Panc1 (cell line): ENCODE results near the gene SMURF2. TPM values are rescaled to one million over a fixed set of nuclear protein-coding genes. Genes with fewer than 3 reads are reported as not detected.

Source experiments
- ATAC-seq: fragments of 200-7000 bp; cut with Tn5 transposase; 2 replicates; pipeline ENCODE4 v1.9.1; 2020; ENCODE audit warnings: mild to moderate bottlenecking, moderate library complexity
- BruUV-seq: library from RNA; stranded (reverse); fragments of 400-500 nt; replicated peaks from 2 replicates; lab custom pipeline; 2021; lab: Mats Ljungman, UMichigan
- CTCF ChIA-PET: fragments of 300-600 bp; sonication (Branson Sonifier 250); formaldehyde crosslinking; loops from one replicate; lab custom pipeline; 2022; ENCODE audit warnings: antibody characterized with exemption; lab: Charles Lee
- POLR2A ChIA-PET: fragments of 300-600 bp; sonication (Branson Sonifier 250); formaldehyde crosslinking; loops from one replicate; lab custom pipeline; 2022; ENCODE audit warnings: antibody characterized with exemption; lab: Charles Lee
- DNase-seq: peaks from one replicate; pipeline ENCODE4 v3.0.0-alpha.2; 2010; ENCODE audit warnings: low read depth, low spot score
- H3K27ac ChIP-seq: 2 replicates; pipeline ENCODE4 v1.5.1; 2011; ENCODE audit warnings: mild to moderate bottlenecking, low read length, inconsistent platforms
- H3K27me3 ChIP-seq: fragments of 200-500 bp; sonication (Bioruptor generic); 2 replicates; pipeline ENCODE4 v1.6.0; 2014; ENCODE audit warnings: low read length, inconsistent platforms; ENCODE audit not compliant: control insufficient read depth, insufficient read depth
- H3K36me3 ChIP-seq: fragments of 200-500 bp; sonication (Bioruptor generic); 2 replicates; pipeline ENCODE4 v1.5.1; 2014; ENCODE audit warnings: inconsistent platforms, mild to moderate bottlenecking, low read length, moderate library complexity; ENCODE audit not compliant: control insufficient read depth, insufficient read depth
- H3K4me1 ChIP-seq: 2 replicates; pipeline ENCODE4 v1.5.1; 2011; ENCODE audit warnings: inconsistent platforms, mild to moderate bottlenecking, low read length, moderate library complexity; ENCODE audit not compliant: control insufficient read depth, insufficient read depth
- H3K4me3 ChIP-seq, 2 experiments: 2 replicates each; pipeline ENCODE4 v1.5.1; 2011 to 2012; ENCODE audit warnings: low read depth in 2 of 2, low read length in 2 of 2, mild to moderate bottlenecking in 2 of 2, inconsistent platforms in 1 of 2, moderate library complexity in 1 of 2
- H3K9me3 ChIP-seq: fragments of 200-500 bp; sonication (Bioruptor generic); 2 replicates; pipeline ENCODE4 v1.5.1; 2014; ENCODE audit warnings: low read depth, mild to moderate bottlenecking, inconsistent platforms, low read length, moderate library complexity; ENCODE audit not compliant: control insufficient read depth, insufficient read depth
- POLR2AphosphoS5 ChIP-seq: IDR thresholded peaks from 2 replicates; pipeline ENCODE4 v1.6.1; 2012; ENCODE audit warnings: mild to moderate bottlenecking, low read depth, low read length, moderate library complexity
- SIN3A ChIP-seq: IDR thresholded peaks from 2 replicates; pipeline ENCODE4 v1.6.1; 2012; ENCODE audit warnings: low read depth, mild to moderate bottlenecking, low read length, moderate library complexity, borderline replicate concordance; ENCODE audit not compliant: insufficient read depth
- TCF7L2 ChIP-seq: IDR thresholded peaks from 2 replicates; pipeline ENCODE4 v1.6.1; 2011; ENCODE audit warnings: mild to moderate bottlenecking, low read depth, low read length, inconsistent platforms
- in situ Hi-C: cut with HindIII; loops from 2 replicates; pipeline ENCODE4 v1.10.0; 2016; ENCODE audit warnings: low sequenced_read_pairs, low pct_unique_long_range_greater_than_20kb
- intact Hi-C: fragments of 100-400 bp; cut with micrococcal nuclease; formaldehyde crosslinking; loops from one replicate; pipeline ENCODE4 v1.10.0; 2022; ENCODE audit not compliant: unreplicated experiment
- total RNA-seq: library from RNA; stranded (reverse); gene quantifications from one replicate; pipeline ENCODE4 v1.2.1, GENCODE V29; 2021; ENCODE audit not compliant: unreplicated experiment
- TF ChIP-seq, protein P1 (sequence below), 2 experiments: IDR thresholded peaks; 2 replicates each; pipeline ENCODE4 v1.6.1; 2011 to 2012; ENCODE audit warnings: low read depth in 2 of 2, control low read depth in 1 of 2, low read length in 1 of 2, mild to moderate bottlenecking in 1 of 2, moderate library complexity in 1 of 2; ENCODE audit not compliant: insufficient read depth in 1 of 2
- TF ChIP-seq, protein P2 (sequence below): fragments of 450-650 bp; IDR thresholded peaks from 2 replicates; pipeline ENCODE4 v1.5.1; 2017; ENCODE audit warnings: mild to moderate bottlenecking

The SMURF2 gene
- total RNA-seq, 1 experiment from 2014 or later: 21.3 TPM

DNA sequence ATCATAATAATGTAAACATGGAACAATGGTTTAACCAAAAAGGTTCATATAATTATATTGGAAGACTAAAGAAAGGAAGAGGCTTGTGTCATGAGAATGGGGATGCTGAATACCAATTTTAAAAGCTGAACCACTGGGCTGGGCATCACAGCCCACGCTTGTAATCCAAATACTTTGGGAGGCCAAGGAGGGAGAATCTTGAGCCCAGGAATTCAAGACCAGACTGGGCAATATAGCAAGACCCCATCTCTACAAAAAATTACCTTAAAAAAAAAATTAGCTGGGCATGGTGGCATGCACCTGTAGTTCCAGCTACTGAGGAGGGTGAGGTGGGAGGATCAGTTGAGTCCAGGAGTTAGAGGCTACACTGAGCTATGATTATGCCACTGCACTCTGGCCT lies 65.1 kb downstream of the SMURF2 start:
- H3K27me3 ChIP-seq: no peaks in the 10 kb centered on the region
- no peaks in the 10 kb centered on the region for H3K9me3 ChIP-seq
- H3K4me3 ChIP-seq: no peak overlapping the region
- DNase-seq (no peak), ATAC-seq (no peak)
- ChIA-PET POLR2A (interaction anchor here (0.6 to 0.7 kb wide), 2 partner anchors 854 to 1580 kb away, joined by 6 to 7 read pairs; no protein-coding TSS in a partner anchor), CTCF (no interaction called here)
- TF ChIP-seq SIN3A: no peak
- no peak for TF ChIP-seq POLR2AphosphoS5
- TF ChIP-seq, protein P1, sequence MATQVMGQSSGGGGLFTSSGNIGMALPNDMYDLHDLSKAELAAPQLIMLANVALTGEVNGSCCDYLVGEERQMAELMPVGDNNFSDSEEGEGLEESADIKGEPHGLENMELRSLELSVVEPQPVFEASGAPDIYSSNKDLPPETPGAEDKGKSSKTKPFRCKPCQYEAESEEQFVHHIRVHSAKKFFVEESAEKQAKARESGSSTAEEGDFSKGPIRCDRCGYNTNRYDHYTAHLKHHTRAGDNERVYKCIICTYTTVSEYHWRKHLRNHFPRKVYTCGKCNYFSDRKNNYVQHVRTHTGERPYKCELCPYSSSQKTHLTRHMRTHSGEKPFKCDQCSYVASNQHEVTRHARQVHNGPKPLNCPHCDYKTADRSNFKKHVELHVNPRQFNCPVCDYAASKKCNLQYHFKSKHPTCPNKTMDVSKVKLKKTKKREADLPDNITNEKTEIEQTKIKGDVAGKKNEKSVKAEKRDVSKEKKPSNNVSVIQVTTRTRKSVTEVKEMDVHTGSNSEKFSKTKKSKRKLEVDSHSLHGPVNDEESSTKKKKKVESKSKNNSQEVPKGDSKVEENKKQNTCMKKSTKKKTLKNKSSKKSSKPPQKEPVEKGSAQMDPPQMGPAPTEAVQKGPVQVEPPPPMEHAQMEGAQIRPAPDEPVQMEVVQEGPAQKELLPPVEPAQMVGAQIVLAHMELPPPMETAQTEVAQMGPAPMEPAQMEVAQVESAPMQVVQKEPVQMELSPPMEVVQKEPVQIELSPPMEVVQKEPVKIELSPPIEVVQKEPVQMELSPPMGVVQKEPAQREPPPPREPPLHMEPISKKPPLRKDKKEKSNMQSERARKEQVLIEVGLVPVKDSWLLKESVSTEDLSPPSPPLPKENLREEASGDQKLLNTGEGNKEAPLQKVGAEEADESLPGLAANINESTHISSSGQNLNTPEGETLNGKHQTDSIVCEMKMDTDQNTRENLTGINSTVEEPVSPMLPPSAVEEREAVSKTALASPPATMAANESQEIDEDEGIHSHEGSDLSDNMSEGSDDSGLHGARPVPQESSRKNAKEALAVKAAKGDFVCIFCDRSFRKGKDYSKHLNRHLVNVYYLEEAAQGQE (IDR thresholded peaks at IDR 0.05; ENCODE audit: insufficient read depth in 1 of 2, low read depth in 2 of 2, low read length in 1 of 2): no peak
- TF ChIP-seq, protein P2, sequence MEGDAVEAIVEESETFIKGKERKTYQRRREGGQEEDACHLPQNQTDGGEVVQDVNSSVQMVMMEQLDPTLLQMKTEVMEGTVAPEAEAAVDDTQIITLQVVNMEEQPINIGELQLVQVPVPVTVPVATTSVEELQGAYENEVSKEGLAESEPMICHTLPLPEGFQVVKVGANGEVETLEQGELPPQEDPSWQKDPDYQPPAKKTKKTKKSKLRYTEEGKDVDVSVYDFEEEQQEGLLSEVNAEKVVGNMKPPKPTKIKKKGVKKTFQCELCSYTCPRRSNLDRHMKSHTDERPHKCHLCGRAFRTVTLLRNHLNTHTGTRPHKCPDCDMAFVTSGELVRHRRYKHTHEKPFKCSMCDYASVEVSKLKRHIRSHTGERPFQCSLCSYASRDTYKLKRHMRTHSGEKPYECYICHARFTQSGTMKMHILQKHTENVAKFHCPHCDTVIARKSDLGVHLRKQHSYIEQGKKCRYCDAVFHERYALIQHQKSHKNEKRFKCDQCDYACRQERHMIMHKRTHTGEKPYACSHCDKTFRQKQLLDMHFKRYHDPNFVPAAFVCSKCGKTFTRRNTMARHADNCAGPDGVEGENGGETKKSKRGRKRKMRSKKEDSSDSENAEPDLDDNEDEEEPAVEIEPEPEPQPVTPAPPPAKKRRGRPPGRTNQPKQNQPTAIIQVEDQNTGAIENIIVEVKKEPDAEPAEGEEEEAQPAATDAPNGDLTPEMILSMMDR: no peak
- TF ChIP-seq TCF7L2: no peak
- intact Hi-C loops: no loop called here
- BruUV-seq: no TSS peak
- in situ Hi-C loops: no loop called here
- H3K27ac ChIP-seq: no peak overlapping the region
- H3K36me3 ChIP-seq: peaks cover 5% of the 10 kb centered on the region; the same call in 1 of the 2 replicates
- H3K4me1 ChIP-seq: peaks cover 3% of the 10 kb centered on the region; the same call in 1 of the 2 replicates

DNA sequence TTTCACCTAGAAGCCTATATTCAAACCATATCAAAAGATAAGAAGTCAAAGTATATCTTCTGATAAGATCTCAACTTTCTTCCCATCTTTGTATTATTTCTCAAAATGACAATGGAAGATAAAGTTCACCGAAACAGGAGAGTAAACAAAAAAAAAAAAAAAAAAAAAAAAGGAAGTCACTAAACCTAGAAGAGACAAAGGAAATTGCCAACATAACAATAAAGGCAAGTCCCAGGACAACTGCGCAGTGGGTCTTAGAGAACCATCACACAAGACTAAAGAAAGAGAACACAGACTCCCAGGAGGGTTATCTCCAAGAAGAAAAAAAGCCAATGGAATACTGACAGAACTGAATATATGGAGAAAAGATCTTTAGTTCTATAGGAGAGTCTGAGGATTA lies 65.7 kb downstream of the SMURF2 start:
- H3K4me1 ChIP-seq: peaks cover 3% of the 10 kb centered on the region; the same call in 1 of the 2 replicates
- no TSS peak for BruUV-seq
- in situ Hi-C loops (no loop called here), intact Hi-C loops (no loop called here)
- H3K27me3 ChIP-seq: no peaks in the 10 kb centered on the region
- ChIA-PET POLR2A (interaction anchor here (0.6 kb wide), 1 partner anchor 854 kb away, joined by 6 read pairs; no protein-coding TSS in a partner anchor), CTCF (no interaction called here)
- DNase-seq (no peak), ATAC-seq (no peak)
- no peaks in the 10 kb centered on the region for H3K9me3 ChIP-seq
- peaks cover 5% of the 10 kb centered on the region; the same call in 1 of the 2 replicates for H3K36me3 ChIP-seq
- TF ChIP-seq, protein P1 (IDR thresholded peaks at IDR 0.05; ENCODE audit: insufficient read depth in 1 of 2, low read depth in 2 of 2, low read length in 1 of 2): no peak
- TF ChIP-seq POLR2AphosphoS5 (no peak), TCF7L2 (no peak), SIN3A (no peak)
- TF ChIP-seq, protein P2: no peak
- H3K4me3 ChIP-seq: no peak overlapping the region
- H3K27ac ChIP-seq: no peak overlapping the region
